ENCODE measurements around the gene HIPK4.

Gene HIPK4

GRCh38 chr19:40419066-40419612 is 29.2 kb upstream of the HIPK4 start:
- DNase-seq (ENCODE audit: insufficient read length, low spot score), result no peak
- no peak for FAIRE-seq
- no peak for TF ChIP-seq PAX5 (IDR thresholded peaks at IDR 0.05; ENCODE audit: insufficient read depth, low read length, severe bottlenecking)
- no peak for TF ChIP-seq TAF1 (IDR thresholded peaks at IDR 0.05; ENCODE audit: low read depth, low read length)
- no peak for TF ChIP-seq SPI1 (IDR thresholded peaks at IDR 0.05; ENCODE audit: low read depth, low read length)
- TF ChIP-seq POLR2AphosphoS5 (IDR thresholded peaks at IDR 0.05; ENCODE audit: low read depth, low read length), result no peak
- TF ChIP-seq POU2F2 (IDR thresholded peaks at IDR 0.05; ENCODE audit: low read depth, low read length), result no peak
- no peak for TF ChIP-seq POLR2A (IDR thresholded peaks at IDR 0.05; ENCODE audit: low read depth, low read length)

GRCh38 chr19:40418040-40418439 is 28.1 kb upstream of the HIPK4 start:
- no peak for DNase-seq (ENCODE audit: insufficient read length, low spot score)
- no peak for FAIRE-seq
- TF ChIP-seq POLR2A (IDR thresholded peaks at IDR 0.05; ENCODE audit: low read depth, low read length) (no peak), SPI1 (IDR thresholded peaks at IDR 0.05; ENCODE audit: low read depth, low read length) (no peak), TAF1 (IDR thresholded peaks at IDR 0.05; ENCODE audit: low read depth, low read length) (no peak), POU2F2 (IDR thresholded peaks at IDR 0.05; ENCODE audit: low read depth, low read length) (no peak), PAX5 (IDR thresholded peaks at IDR 0.05; ENCODE audit: insufficient read depth, low read length, severe bottlenecking) (no peak)

GRCh38 chr19:40417643-40417981 is 27.6 kb upstream of the HIPK4 start:
- FAIRE-seq (no peak), DNase-seq (ENCODE audit: insufficient read length, low spot score) (no peak)
- no peak for TF ChIP-seq PAX5 (IDR thresholded peaks at IDR 0.05; ENCODE audit: insufficient read depth, low read length, severe bottlenecking)
- TF ChIP-seq POLR2AphosphoS5 (IDR thresholded peaks at IDR 0.05; ENCODE audit: low read depth, low read length), result no peak
- TF ChIP-seq TAF1 (IDR thresholded peaks at IDR 0.05; ENCODE audit: low read depth, low read length), result no peak
- TF ChIP-seq POLR2A (IDR thresholded peaks at IDR 0.05; ENCODE audit: low read depth, low read length), result no peak
- no peak for TF ChIP-seq SPI1 (IDR thresholded peaks at IDR 0.05; ENCODE audit: low read depth, low read length)
- no peak for TF ChIP-seq POU2F2 (IDR thresholded peaks at IDR 0.05; ENCODE audit: low read depth, low read length)

GRCh38 chr19:40416918-40417642 is 27.1 kb upstream of the HIPK4 start:
- peak; percentile 74 for FAIRE-seq
- DNase-seq (ENCODE audit: insufficient read length, low spot score), result no peak
- no peak for TF ChIP-seq SPI1 (IDR thresholded peaks at IDR 0.05; ENCODE audit: low read depth, low read length)
- peak; percentile 45 for TF ChIP-seq PAX5 (IDR thresholded peaks at IDR 0.05; ENCODE audit: insufficient read depth, low read length, severe bottlenecking)
- 0 out of 2 replicates have a peak, but pooled peaks have one; percentile 14 for TF ChIP-seq POU2F2 (IDR thresholded peaks at IDR 0.05; ENCODE audit: low read depth, low read length)

- FAIRE-seq (no peak), DNase-seq (ENCODE audit: insufficient read length, low spot score) (no peak)
- TF ChIP-seq PAX5 (IDR thresholded peaks at IDR 0.05; ENCODE audit: insufficient read depth, low read length, severe bottlenecking) (no peak), SPI1 (IDR thresholded peaks at IDR 0.05; ENCODE audit: low read depth, low read length) (no peak), TAF1 (IDR thresholded peaks at IDR 0.05; ENCODE audit: low read depth, low read length) (no peak), POLR2A (IDR thresholded peaks at IDR 0.05; ENCODE audit: low read depth, low read length) (no peak), POLR2AphosphoS5 (IDR thresholded peaks at IDR 0.05; ENCODE audit: low read depth, low read length) (no peak), POU2F2 (IDR thresholded peaks at IDR 0.05; ENCODE audit: low read depth, low read length) (no peak)
These were observed 25.8 kb upstream of the HIPK4 start for GRCh38 chr19:40415768-40416167.

GRCh38 chr19:40414542-40415535 is 24.9 kb upstream of the HIPK4 start:
- no peak for TF ChIP-seq SPI1 (IDR thresholded peaks at IDR 0.05; ENCODE audit: low read depth, low read length)
- TF ChIP-seq POLR2A (IDR thresholded peaks at IDR 0.05; ENCODE audit: low read depth, low read length), result no peak
- no peak for TF ChIP-seq TAF1 (IDR thresholded peaks at IDR 0.05; ENCODE audit: low read depth, low read length)
- no peak for TF ChIP-seq PAX5 (IDR thresholded peaks at IDR 0.05; ENCODE audit: insufficient read depth, low read length, severe bottlenecking)
- no peak for TF ChIP-seq POLR2AphosphoS5 (IDR thresholded peaks at IDR 0.05; ENCODE audit: low read depth, low read length)
- no peak for TF ChIP-seq POU2F2 (IDR thresholded peaks at IDR 0.05; ENCODE audit: low read depth, low read length)
- FAIRE-seq, result no peak
- DNase-seq (ENCODE audit: insufficient read length, low spot score), result no peak

- DNase-seq (ENCODE audit: insufficient read length, low spot score), result no peak
- FAIRE-seq, result no peak
- TF ChIP-seq POLR2A (IDR thresholded peaks at IDR 0.05; ENCODE audit: low read depth, low read length) (no peak), POU2F2 (IDR thresholded peaks at IDR 0.05; ENCODE audit: low read depth, low read length) (no peak), PAX5 (IDR thresholded peaks at IDR 0.05; ENCODE audit: insufficient read depth, low read length, severe bottlenecking) (no peak), POLR2AphosphoS5 (IDR thresholded peaks at IDR 0.05; ENCODE audit: low read depth, low read length) (no peak), SPI1 (IDR thresholded peaks at IDR 0.05; ENCODE audit: low read depth, low read length) (no peak)
These were observed 23.4 kb upstream of the HIPK4 start, which contains the start of gene PRX for GRCh38 chr19:40413291-40413845. Gene PRX, minus strand, starts transcription at chr19:40413378. Its CDS starts 5,446 bp downstream, at chr19:40407932.

GRCh38 chr19:40412866-40413265 is 22.9 kb upstream of the HIPK4 start:
- DNase-seq (ENCODE audit: insufficient read length, low spot score) (no peak), FAIRE-seq (no peak)
- TF ChIP-seq TAF1 (IDR thresholded peaks at IDR 0.05; ENCODE audit: low read depth, low read length) (no peak), POLR2AphosphoS5 (IDR thresholded peaks at IDR 0.05; ENCODE audit: low read depth, low read length) (no peak), SPI1 (IDR thresholded peaks at IDR 0.05; ENCODE audit: low read depth, low read length) (no peak), PAX5 (IDR thresholded peaks at IDR 0.05; ENCODE audit: insufficient read depth, low read length, severe bottlenecking) (no peak), POLR2A (IDR thresholded peaks at IDR 0.05; ENCODE audit: low read depth, low read length) (no peak), POU2F2 (IDR thresholded peaks at IDR 0.05; ENCODE audit: low read depth, low read length) (no peak)

Measured in GM12891 (cell line).